Activated CD4-positive, alpha-beta memory T cell treated with anti-CD3 and anti-CD28 coated beads, Interleukin-2, amount 10 ng/mL, durations not matched to agents 7 days and 5 days (primary cell): ENCODE results near the gene PES1. TPM values are rescaled to one million over a fixed set of nuclear protein-coding genes. Genes with fewer than 3 reads are reported as not detected.

Experiments used
- CTCF ChIA-PET: fragments of 350-600 bp; sonication (Branson Sonifier 250); formaldehyde crosslinking; loops from one replicate; lab custom pipeline; 2021; ENCODE audit warnings: antibody characterized with exemption, inconsistent platforms; lab: Charles Lee
- POLR2A ChIA-PET: fragments of 350-600 bp; sonication (Branson Sonifier 250); formaldehyde crosslinking; loops from one replicate; lab custom pipeline; 2021; ENCODE audit warnings: antibody characterized with exemption; lab: Charles Lee
- DNase-seq: peaks from one replicate; pipeline ENCODE4 v3.0.0-alpha.2; 2020
- H3K27ac Mint-ChIP-seq: one replicate; pipeline ENCODE4 v1.8.0; 2021; ENCODE audit warnings: mild to moderate bottlenecking, mixed read lengths
- H3K27me3 Mint-ChIP-seq: one replicate; pipeline ENCODE4 v1.8.0; 2021; ENCODE audit warnings: mixed read lengths
- H3K36me3 Mint-ChIP-seq: one replicate; pipeline ENCODE4 v1.8.0; 2021; ENCODE audit warnings: low read depth, mixed read lengths
- H3K4me1 Mint-ChIP-seq: one replicate; pipeline ENCODE4 v1.8.0; 2021; ENCODE audit warnings: mixed read lengths
- H3K4me3 Mint-ChIP-seq: one replicate; pipeline ENCODE4 v1.8.0; 2021; ENCODE audit warnings: mild to moderate bottlenecking, mixed read lengths
- H3K9me3 Mint-ChIP-seq: one replicate; pipeline ENCODE4 v1.8.0; 2021; ENCODE audit warnings: mixed read lengths
- total RNA-seq, 2 experiments: library from RNA; stranded (reverse); gene quantifications; one replicate each; pipeline ENCODE4 v1.2.3, GENCODE V29; 2021

The PES1 gene
- total RNA-seq, 2 experiments from 2014 or later, result 48.3 to 54.9 TPM

GRCh38 chr22:30586414-30586813 lies 5.3 kb downstream of the PES1 start:
- no peaks in the 10 kb centered on the region for H3K9me3 Mint-ChIP-seq
- H3K27me3 Mint-ChIP-seq, result no peaks in the 10 kb centered on the region
- H3K4me1 Mint-ChIP-seq, result no peaks in the 10 kb centered on the region
- H3K27ac Mint-ChIP-seq, result no peak overlapping the region
- ChIA-PET POLR2A (interaction anchor here (0.7 kb wide), 1 partner anchor 13 kb away, joined by 3 read pairs; no protein-coding TSS in a partner anchor), CTCF (interaction anchor here (1.2 to 1.9 kb wide), 2 partner anchors 15 to 168 kb away, joined by 4 to 6 read pairs; no protein-coding TSS in a partner anchor)
- H3K36me3 Mint-ChIP-seq, result peaks cover 51% of the 10 kb centered on the region
- DNase-seq, result no peak
- no peak overlapping the region for H3K4me3 Mint-ChIP-seq

- Mint-ChIP-seq H3K27me3 (no peaks in the 10 kb centered on the region), H3K4me3 (no peak overlapping the region), H3K4me1 (no peaks in the 10 kb centered on the region), H3K9me3 (no peaks in the 10 kb centered on the region), H3K27ac (no peak overlapping the region), H3K36me3 (peaks cover 70% of the 10 kb centered on the region)
- ChIA-PET POLR2A (no interaction called here), CTCF (no interaction called here)
- no peak for DNase-seq
Observed at GRCh38 chr22:30584441-30584840, 7.3 kb downstream of the PES1 start.

- ChIA-PET CTCF (no interaction called here), POLR2A (no interaction called here)
- Mint-ChIP-seq H3K36me3 (peaks cover 74% of the 10 kb centered on the region), H3K27me3 (no peaks in the 10 kb centered on the region), H3K4me3 (no peak overlapping the region), H3K4me1 (no peaks in the 10 kb centered on the region), H3K27ac (no peak overlapping the region), H3K9me3 (no peaks in the 10 kb centered on the region)
- no peak for DNase-seq
Observed at GRCh38 chr22:30582788-30583545, 8.7 kb downstream of the PES1 start.

GRCh38 chr22:30582051-30582450 lies 9.7 kb downstream of the PES1 start:
- Mint-ChIP-seq H3K27me3 (no peaks in the 10 kb centered on the region), H3K9me3 (no peaks in the 10 kb centered on the region), H3K4me1 (no peaks in the 10 kb centered on the region), H3K27ac (no peak overlapping the region), H3K36me3 (peaks cover 75% of the 10 kb centered on the region), H3K4me3 (no peak overlapping the region)
- POLR2A ChIA-PET, result no interaction called here
- CTCF ChIA-PET, result no interaction called here
- DNase-seq, result no peak

- Mint-ChIP-seq H3K9me3 (no peaks in the 10 kb centered on the region), H3K27ac (no peak overlapping the region), H3K4me3 (no peak overlapping the region), H3K27me3 (no peaks in the 10 kb centered on the region), H3K4me1 (no peaks in the 10 kb centered on the region), H3K36me3 (peaks cover 73% of the 10 kb centered on the region)
- ChIA-PET CTCF (no interaction called here), POLR2A (interaction anchor here (1.2 kb wide), 1 partner anchor 9 kb away, joined by 3 read pairs; no protein-coding TSS in a partner anchor)
- DNase-seq, result no peak
Observed at GRCh38 chr22:30580896-30581295, 10.8 kb downstream of the PES1 start.

GRCh38 chr22:30578481-30578880 lies 13.2 kb downstream of the PES1 start:
- no peaks in the 10 kb centered on the region for H3K4me1 Mint-ChIP-seq
- H3K9me3 Mint-ChIP-seq, result no peaks in the 10 kb centered on the region
- H3K27me3 Mint-ChIP-seq, result peaks cover 4% of the 10 kb centered on the region
- peaks cover 65% of the 10 kb centered on the region for H3K36me3 Mint-ChIP-seq
- no peak for DNase-seq
- H3K27ac Mint-ChIP-seq, result no peak overlapping the region
- POLR2A ChIA-PET, result no interaction called here
- CTCF ChIA-PET, result interaction anchor here (1.7 kb wide), 1 partner anchor 29 kb away, joined by 3 read pairs; the partner anchor contains the start of gene TCN2
- H3K4me3 Mint-ChIP-seq, result no peak overlapping the region

GRCh38 chr22:30575859-30576258 lies 15.9 kb downstream of the PES1 start:
- H3K36me3 Mint-ChIP-seq, result peaks cover 51% of the 10 kb centered on the region
- no peaks in the 10 kb centered on the region for H3K4me1 Mint-ChIP-seq
- CTCF ChIA-PET, result no interaction called here

GRCh38 chr22:30574997-30575671 lies 16.6 kb downstream of the PES1 start:
- Mint-ChIP-seq H3K36me3 (peaks cover 44% of the 10 kb centered on the region), H3K4me1 (no peaks in the 10 kb centered on the region), H3K27me3 (peaks cover 9% of the 10 kb centered on the region), H3K9me3 (no peaks in the 10 kb centered on the region), H3K27ac (no peak overlapping the region), H3K4me3 (no peak overlapping the region)
- POLR2A ChIA-PET, result interaction anchor here (0.6 kb wide), 1 partner anchor 35 kb away, joined by 3 read pairs; no protein-coding TSS in a partner anchor
- CTCF ChIA-PET, result no interaction called here
- no peak for DNase-seq

More at GRCh38 chr22:30575859-30576258, 15.9 kb downstream of the PES1 start:
- Mint-ChIP-seq H3K4me3 (no peak overlapping the region), H3K27me3 (peaks cover 9% of the 10 kb centered on the region), H3K9me3 (no peaks in the 10 kb centered on the region), H3K27ac (no peak overlapping the region)
- POLR2A ChIA-PET, result interaction anchor here (0.9 kb wide), 1 partner anchor 14 kb away, joined by 3 read pairs; no protein-coding TSS in a partner anchor
- DNase-seq, result no peak

GRCh38 chr22:30574095-30574981 lies 17.4 kb downstream of the PES1 start, which contains the start of gene GAL3ST1:
TSS of gene GAL3ST1 (minus strand) at chr22:30574665. CDS start at chr22:30557392, 17,273 bp downstream.
- Mint-ChIP-seq H3K4me1 (no peaks in the 10 kb centered on the region), H3K36me3 (peaks cover 36% of the 10 kb centered on the region), H3K27me3 (peaks cover 11% of the 10 kb centered on the region), H3K9me3 (no peaks in the 10 kb centered on the region), H3K27ac (no peak within 1 kb of the TSS), H3K4me3 (no peak within 1 kb of the TSS)
- DNase-seq, result no peak
- ChIA-PET POLR2A (interaction anchor here (0.6 kb wide), 1 partner anchor 12 kb away, joined by 3 read pairs; no protein-coding TSS in a partner anchor), CTCF (no interaction called here)

- Mint-ChIP-seq H3K27ac (no peak overlapping the region), H3K27me3 (peaks cover 14% of the 10 kb centered on the region), H3K36me3 (peaks cover 29% of the 10 kb centered on the region), H3K9me3 (no peaks in the 10 kb centered on the region), H3K4me3 (no peak overlapping the region), H3K4me1 (no peaks in the 10 kb centered on the region)
- DNase-seq, result no peak
- CTCF ChIA-PET, result no interaction called here
- POLR2A ChIA-PET, result interaction anchor here (0.6 kb wide), 1 partner anchor 12 kb away, joined by 3 read pairs; no protein-coding TSS in a partner anchor
Observed at GRCh38 chr22:30573594-30574094, 18.1 kb downstream of the PES1 start.

- peaks cover 25% of the 10 kb centered on the region for H3K36me3 Mint-ChIP-seq
- peaks cover 19% of the 10 kb centered on the region for H3K27me3 Mint-ChIP-seq
- POLR2A ChIA-PET, result no interaction called here
- no peaks in the 10 kb centered on the region for H3K4me1 Mint-ChIP-seq
- CTCF ChIA-PET, result no interaction called here
- H3K27ac Mint-ChIP-seq, result no peak overlapping the region
- H3K9me3 Mint-ChIP-seq, result no peaks in the 10 kb centered on the region
- no peak overlapping the region for H3K4me3 Mint-ChIP-seq
- no peak for DNase-seq
Observed at GRCh38 chr22:30572840-30573593, 18.7 kb downstream of the PES1 start.

GRCh38 chr22:30572210-30572609 lies 19.5 kb downstream of the PES1 start:
- DNase-seq, result no peak
- peaks cover 18% of the 10 kb centered on the region for H3K36me3 Mint-ChIP-seq
- no peak overlapping the region for H3K27ac Mint-ChIP-seq
- no peaks in the 10 kb centered on the region for H3K9me3 Mint-ChIP-seq
- ChIA-PET POLR2A (no interaction called here), CTCF (no interaction called here)
- H3K4me1 Mint-ChIP-seq, result no peaks in the 10 kb centered on the region
- H3K4me3 Mint-ChIP-seq, result no peak overlapping the region
- H3K27me3 Mint-ChIP-seq, result peaks cover 19% of the 10 kb centered on the region
